ENCODE data around the gene GABRA5. TPM values are rescaled to one million over a fixed set of nuclear protein-coding genes. Genes with fewer than 3 reads are reported as not detected.

GABRA5 gene
- total and polyA plus RNA-seq, 2 of the 8 experiments (the other 6 are each of a cell fraction or from before 2014, with no cell fraction given), result 15.0 to 29.6 TPM

DNA sequence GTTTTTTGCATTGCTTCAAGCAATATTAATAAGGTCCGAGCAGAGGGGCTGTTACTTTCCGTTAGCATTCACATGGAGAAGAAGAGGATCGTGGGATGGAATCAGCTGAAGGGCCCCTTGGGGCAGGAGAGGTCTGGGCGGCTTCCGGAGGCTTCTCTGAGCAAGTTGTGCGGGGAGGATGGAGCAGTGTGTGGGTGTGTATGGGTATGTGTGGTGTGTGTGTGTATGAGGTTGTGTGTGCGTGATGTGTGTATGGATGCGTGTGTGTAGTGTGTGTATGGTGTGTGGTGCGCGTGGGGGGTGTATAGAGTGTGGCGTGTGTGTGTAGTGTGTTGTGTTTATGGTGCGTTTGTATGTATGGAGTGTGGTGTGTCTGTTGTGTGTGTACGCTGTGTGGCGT, 25.8 kb downstream of the GABRA5 start:
- Histone ChIP-seq H3K14ac (ENCODE audit: insufficient read length) (no peak overlapping the region), H3K27me3 (replicated peaks in 1 of 4; ENCODE audit: control insufficient read depth in 3 of 4, extremely low read depth in 1 of 4, insufficient read depth in 3 of 4, low read length in 3 of 4) (no peaks in the 10 kb centered on the region; a peak in 1 of 7 replicates), H3K4me3 (ENCODE audit: extremely low read depth in 1 of 4, insufficient read depth in 2 of 4, low read depth in 3 of 4, low read length in 4 of 4) (no peak overlapping the region), H4K5ac (ENCODE audit: insufficient read length, low read depth, low read length) (no peak overlapping the region), H3K9ac (replicated peaks in 1 of 4; ENCODE audit: extremely low read depth in 1 of 4, low read depth in 3 of 4, low read length in 3 of 4) (no peak overlapping the region; a peak in 1 of 7 replicates), H2AFZ (ENCODE audit: low read length) (no peak overlapping the region), H2BK15ac (ENCODE audit: low read length) (0 out of 2 replicates have a peak overlapping the region, but pooled peaks have one; percentile 14), H2BK5ac (ENCODE audit: low read depth, low read length) (peak overlapping the region; percentile 62), H4K91ac (replicated peaks; ENCODE audit: insufficient read length, low read length) (peak overlapping the region; percentile 5), H3K4ac (replicated peaks; ENCODE audit: insufficient read length, low read depth, low read length) (no peak overlapping the region), H3K27ac (ENCODE audit: low read depth, low read length) (no peak overlapping the region), H4K8ac (ENCODE audit: extremely low read depth, insufficient read depth, low read length) (no peak overlapping the region; the same call in 1 of the 2 replicates), H3K36me3 (ENCODE audit: control insufficient read depth in 2 of 4, insufficient read depth in 4 of 4, low read length in 3 of 4) (no peaks in the 10 kb centered on the region), H3K9me3 (ENCODE audit: insufficient read depth in 2 of 2, low read depth in 1 of 2, low read length in 1 of 2) (no peaks in the 10 kb centered on the region), H3K79me1 (ENCODE audit: low read depth, low read length) (no peaks in the 10 kb centered on the region), H3K18ac (ENCODE audit: extremely low read depth, low read length) (no peak overlapping the region), H3K23ac (ENCODE audit: insufficient read length) (no peak overlapping the region), H2BK20ac (ENCODE audit: low read length) (no peak overlapping the region), H3K79me2 (ENCODE audit: control insufficient read depth in 1 of 2, insufficient read depth in 2 of 2, low read length in 2 of 2) (no peaks in the 10 kb centered on the region), H2BK12ac (ENCODE audit: low read depth, low read length) (0 out of 2 replicates have a peak overlapping the region, but pooled peaks have one; percentile 55), H2AK5ac (ENCODE audit: low read depth, low read length) (peak overlapping the region; percentile 89), H3K4me2 (ENCODE audit: insufficient read depth in 1 of 2, low read depth in 2 of 2, low read length in 2 of 2) (no peak overlapping the region), H3K56ac (replicated peaks; ENCODE audit: insufficient read length, low read depth, low read length) (peak overlapping the region; percentile 71), H3K4me1 (replicated peaks in 1 of 4; ENCODE audit: control insufficient read depth in 3 of 4, insufficient read depth in 4 of 4, low read length in 3 of 4) (peaks cover 0 to 5% (median 4%) of the 10 kb centered on the region in 4 experiments; a peak in 4 of 7 replicates), H2BK120ac (replicated peaks; ENCODE audit: low read depth, low read length) (no peak overlapping the region), H3K23me2 (ENCODE audit: low read depth, low read length) (peaks cover 6% of the 10 kb centered on the region), H4K20me1 (replicated peaks in 1 of 2; ENCODE audit: control insufficient read depth in 1 of 2, insufficient read depth in 2 of 2, low read length in 2 of 2) (peaks cover 0 to 6% of the 10 kb centered on the region in 2 experiments)
- no peak for FAIRE-seq
- ChIA-PET POLR2A (ENCODE audit: partially characterized antibody) (no interaction called here), CTCF (ENCODE audit: partially characterized antibody) (interaction anchor here (1.7 to 5.1 kb wide), 2 partner anchors 127 to 474 kb away, joined by 3 to 71 read pairs; no protein-coding TSS in a partner anchor)
- WGBS, 2 experiments (ENCODE audit: extremely low coverage in 1 of 2, insufficient coverage in 1 of 2, insufficient read length in 1 of 2, insufficient replicate concordance in 2 of 2, low coverage in 1 of 2, low lambda C conversion rate in 2 of 2, missing lambda C conversion rate in 1 of 2), result 88 to 100% methylated on average over 6 to 14 of the region's 14 CpGs
- no peak for DNase-seq (ENCODE audit: low read depth in 1 of 2, low spot score in 2 of 2)
- TF ChIP-seq RAD21 (IDR thresholded peaks at IDR 0.05 in 1 of 2, conservative IDR thresholded peaks at IDR 0.05 in 1 of 2; ENCODE audit: low read depth in 2 of 2, low read length in 2 of 2) (no peak), HDAC2 (IDR thresholded peaks at IDR 0.05; ENCODE audit: borderline replicate concordance in 1 of 2, low read depth in 2 of 2, low read length in 2 of 2) (no peak)

All from H1 (cell line).